Measurements from ENCODE around the gene DLX4.
A peak's percentile ranks its signal among the peaks of the same experiment; 100 is the strongest.

Gene DLX4

GRCh38 chr17:49926886-49927285, 42.1 kb upstream of the DLX4 start:
- no peak for DNase-seq (ENCODE audit: low read depth)
- TF ChIP-seq CTCF (IDR thresholded peaks at IDR 0.05; ENCODE audit: insufficient read depth, low read depth, low read length, missing control alignments), result no peak
- no peak overlapping the region for H3K4me3 ChIP-seq (ENCODE audit: low read length)

DNA sequence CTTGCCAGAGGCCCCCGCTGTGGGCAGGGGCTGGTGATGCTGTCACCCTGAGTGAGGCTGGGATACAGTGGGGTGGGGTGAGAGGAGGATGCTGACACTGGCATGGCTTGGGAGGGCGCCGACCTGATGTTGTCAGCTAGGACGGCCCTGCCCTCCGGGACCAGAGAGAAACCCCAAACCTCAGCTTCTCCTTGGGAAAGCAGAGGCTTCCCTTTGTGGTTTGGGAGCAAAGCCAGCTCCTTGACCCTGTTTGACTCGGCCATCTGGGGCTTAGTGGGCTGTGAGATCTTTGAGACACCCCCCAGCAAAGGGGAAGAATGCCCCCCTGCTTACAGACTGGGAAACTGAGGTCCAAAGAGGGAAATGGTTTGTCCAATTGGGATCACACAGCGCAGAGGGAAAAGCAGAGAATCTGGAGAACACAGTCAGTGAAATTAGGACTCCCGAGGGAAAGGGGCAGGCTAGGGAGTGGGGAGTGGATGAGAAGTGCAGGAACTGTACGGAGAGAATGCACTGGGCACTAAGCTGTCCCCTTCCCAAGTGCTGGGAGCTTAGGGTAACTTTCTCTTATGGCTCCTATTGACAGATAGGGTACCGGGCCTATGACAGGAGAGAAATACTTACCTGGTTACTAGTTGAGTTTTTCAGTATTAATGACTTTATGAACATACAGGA, 40.7 kb upstream of the DLX4 start:
- no peak for DNase-seq (ENCODE audit: low read depth)
- H3K4me3 ChIP-seq (ENCODE audit: low read length), result no peak overlapping the region
- TF ChIP-seq CTCF (IDR thresholded peaks at IDR 0.05; ENCODE audit: insufficient read depth, low read depth, low read length, missing control alignments), result no peak

GRCh38 chr17:49928837-49929475, 40.0 kb upstream of the DLX4 start:
- H3K4me3 ChIP-seq (ENCODE audit: low read length), result no peak overlapping the region
- TF ChIP-seq CTCF (IDR thresholded peaks at IDR 0.05; ENCODE audit: insufficient read depth, low read depth, low read length, missing control alignments), result no peak
- peak; percentile 19 for DNase-seq (ENCODE audit: low read depth)

DNA sequence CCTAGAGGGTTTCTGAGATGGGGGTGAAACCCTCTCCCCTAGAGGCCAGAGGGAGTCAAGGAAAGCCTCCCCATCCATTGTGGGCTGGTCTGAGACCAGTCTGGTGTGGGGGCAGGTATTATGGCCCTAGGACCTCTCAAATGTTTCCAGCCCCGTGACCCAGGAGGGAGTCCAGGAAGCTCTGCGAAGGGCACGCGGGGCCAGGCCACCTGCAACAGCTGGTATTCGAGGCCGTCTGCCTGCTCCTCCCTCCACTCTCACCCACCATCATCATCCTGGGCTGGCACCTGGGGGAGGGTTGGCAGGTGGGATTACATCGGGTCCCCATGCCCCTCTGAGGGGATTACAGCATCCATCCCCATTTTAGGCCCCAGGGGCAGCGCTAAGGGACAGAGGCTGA, 38.1 kb upstream of the DLX4 start:
- TF ChIP-seq CTCF (IDR thresholded peaks at IDR 0.05; ENCODE audit: insufficient read depth, low read depth, low read length, missing control alignments), result no peak
- H3K4me3 ChIP-seq (ENCODE audit: low read length), result no peak overlapping the region
- no peak for DNase-seq (ENCODE audit: low read depth)

DNA sequence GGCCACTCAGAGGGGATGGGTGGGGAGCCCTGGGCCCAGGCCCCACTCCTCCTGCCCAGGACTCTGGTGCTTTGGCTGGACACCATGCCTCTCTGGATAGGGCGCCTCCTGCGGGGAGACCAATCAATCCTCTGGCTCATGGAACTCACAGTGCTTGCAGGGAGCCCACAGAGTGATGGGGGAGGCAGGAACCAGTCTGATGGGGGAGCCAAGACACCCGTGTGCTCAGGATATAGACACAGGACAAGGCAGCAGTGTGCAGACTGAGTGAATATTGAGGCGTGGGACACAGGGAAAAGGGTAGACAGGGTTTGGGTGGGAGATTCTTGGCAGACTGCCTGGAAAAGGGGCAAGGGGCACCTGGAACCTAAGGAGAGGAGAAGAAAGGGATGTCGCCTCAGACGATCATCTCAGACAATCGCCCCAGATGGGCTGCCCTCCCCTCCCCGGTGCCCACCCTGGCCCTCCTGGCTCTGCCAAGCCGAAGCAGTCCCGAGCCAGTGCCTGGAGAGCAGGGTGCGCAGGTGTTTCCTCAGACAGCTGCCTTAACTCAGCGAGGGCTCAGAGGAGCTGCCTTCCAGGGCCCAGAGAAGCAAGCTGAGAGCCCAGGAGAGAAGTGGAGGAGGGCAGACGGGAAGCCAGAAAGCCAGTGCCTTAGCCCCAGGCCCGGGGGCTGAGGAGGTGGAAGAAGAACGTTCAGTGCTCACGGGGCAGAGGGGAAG, 37.4 kb upstream of the DLX4 start:
- TF ChIP-seq CTCF (IDR thresholded peaks at IDR 0.05; ENCODE audit: insufficient read depth, low read depth, low read length, missing control alignments), result no peak
- DNase-seq (ENCODE audit: low read depth), result no peak
- H3K4me3 ChIP-seq (ENCODE audit: low read length), result no peak overlapping the region

DNA sequence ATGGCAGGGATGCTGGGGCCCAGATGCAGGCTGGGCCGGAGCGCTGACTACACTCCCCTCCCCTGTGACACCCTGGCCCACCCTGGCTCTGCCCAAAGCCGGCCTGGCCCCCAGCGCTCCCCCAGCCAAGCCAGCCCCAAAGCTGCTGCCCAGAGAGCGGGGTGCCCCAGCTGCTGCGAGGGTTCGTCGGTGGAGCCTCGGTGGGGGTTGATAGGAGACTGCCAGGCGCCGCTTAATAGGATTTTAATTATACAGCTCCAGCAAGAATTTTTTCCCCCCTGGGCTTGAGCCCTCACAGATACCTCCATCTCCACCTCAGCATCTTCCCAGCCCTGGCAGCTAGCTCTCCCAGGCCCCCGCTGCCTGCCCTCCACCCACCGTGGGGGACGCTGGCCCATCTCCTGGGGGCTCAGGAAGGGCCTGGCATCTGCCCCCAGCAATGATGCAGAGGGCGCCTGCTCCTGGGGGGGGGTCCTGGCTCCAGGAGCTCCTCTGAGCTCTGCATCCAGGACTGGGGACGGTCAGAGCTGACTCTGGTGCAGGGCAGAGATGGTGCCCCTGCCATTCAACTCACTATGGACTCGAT, 36.8 kb upstream of the DLX4 start:
- DNase-seq (ENCODE audit: low read depth), result no peak
- no peak for TF ChIP-seq CTCF (IDR thresholded peaks at IDR 0.05; ENCODE audit: insufficient read depth, low read depth, low read length, missing control alignments)
- H3K4me3 ChIP-seq (ENCODE audit: low read length), result no peak overlapping the region
